ENCODE results near the gene NEDD4L.

The NEDD4L gene

GRCh38 chr18:58407649-58408407 lies 363.8 kb downstream of the NEDD4L start:
- Histone ChIP-seq H3K9me3 (ENCODE audit: control insufficient read depth, insufficient read depth, low read length) (no peaks in the 10 kb centered on the region), H3K4me1 (ENCODE audit: insufficient read depth, low read length) (no peaks in the 10 kb centered on the region; the same call in 1 of the 2 replicates), H3K9ac (ENCODE audit: low read depth, low read length) (no peak overlapping the region), H3K36me3 (ENCODE audit: insufficient read depth, low read length) (no peaks in the 10 kb centered on the region)

DNA sequence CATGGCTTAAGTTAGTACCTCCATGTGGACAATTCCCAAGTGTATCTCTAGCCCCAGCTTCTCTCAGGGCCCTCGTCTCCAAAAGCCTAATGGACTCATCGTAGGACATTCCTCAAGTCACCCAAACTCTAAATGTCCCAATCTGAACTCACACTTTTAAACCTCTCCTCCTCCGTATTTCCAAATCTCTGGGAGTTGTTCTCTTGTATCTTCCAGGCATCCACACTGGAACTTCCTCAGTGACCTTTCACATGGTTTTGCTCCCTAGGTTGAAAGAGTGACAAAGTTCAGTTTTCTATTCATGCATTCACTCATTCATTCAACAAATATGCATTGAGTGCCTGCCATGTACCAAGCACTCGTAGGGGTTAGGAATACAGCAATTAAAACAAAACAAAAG lies 364.6 kb downstream of the NEDD4L start:
- H3K4me1 ChIP-seq (ENCODE audit: insufficient read depth, low read length), result no peaks in the 10 kb centered on the region

DNA sequence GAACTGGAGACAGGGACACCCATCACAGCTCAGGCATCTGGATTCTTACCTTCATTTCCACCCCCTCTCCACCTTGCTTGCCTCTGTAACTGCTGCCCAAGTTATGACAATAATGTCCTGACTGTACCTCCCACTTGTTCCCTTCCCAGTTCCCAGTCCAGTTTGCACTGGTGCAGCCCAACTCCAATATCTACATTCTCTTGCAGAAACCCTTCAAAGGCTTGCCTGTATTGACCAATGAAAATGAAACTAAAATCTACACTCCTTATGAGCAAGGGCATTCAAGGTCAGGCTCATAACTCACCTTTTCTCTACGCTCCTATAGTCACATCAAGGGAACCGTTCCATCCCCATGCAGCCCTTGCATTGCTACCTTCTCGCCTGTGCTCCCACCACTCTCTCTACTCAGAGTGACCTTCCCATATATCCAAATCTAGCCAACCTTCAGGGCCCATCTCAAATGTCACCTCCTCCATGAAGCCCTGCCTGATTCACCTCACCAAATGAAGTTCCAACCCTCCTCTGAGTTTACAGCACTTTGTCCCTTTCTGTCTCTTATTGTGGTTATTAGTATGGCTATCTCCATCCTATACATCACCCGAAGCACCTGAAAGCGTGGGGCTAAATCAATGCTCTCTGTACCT lies 365.9 kb downstream of the NEDD4L start:
- H3K4me1 ChIP-seq (ENCODE audit: insufficient read depth, low read length), result no peaks in the 10 kb centered on the region
- H3K9ac ChIP-seq (ENCODE audit: low read depth, low read length), result no peak overlapping the region
- no peaks in the 10 kb centered on the region for H3K9me3 ChIP-seq (ENCODE audit: control insufficient read depth, insufficient read depth, low read length)
- H3K36me3 ChIP-seq (ENCODE audit: insufficient read depth, low read length), result no peaks in the 10 kb centered on the region

More for the DNA sequence above, 364.6 kb downstream of the NEDD4L start:
- no peaks in the 10 kb centered on the region for H3K9me3 ChIP-seq (ENCODE audit: control insufficient read depth, insufficient read depth, low read length)
- no peaks in the 10 kb centered on the region for H3K36me3 ChIP-seq (ENCODE audit: insufficient read depth, low read length)
- H3K9ac ChIP-seq (ENCODE audit: low read depth, low read length), result no peak overlapping the region

- Histone ChIP-seq H3K4me1 (ENCODE audit: insufficient read depth, low read length) (no peaks in the 10 kb centered on the region), H3K9ac (ENCODE audit: low read depth, low read length) (no peak overlapping the region), H3K9me3 (ENCODE audit: control insufficient read depth, insufficient read depth, low read length) (no peaks in the 10 kb centered on the region), H3K36me3 (ENCODE audit: insufficient read depth, low read length) (no peaks in the 10 kb centered on the region)
These were observed 367.3 kb downstream of the NEDD4L start for GRCh38 chr18:58411323-58411722.

GRCh38 chr18:58412844-58413666 lies 369.0 kb downstream of the NEDD4L start:
- Histone ChIP-seq H3K4me1 (ENCODE audit: insufficient read depth, low read length) (no peaks in the 10 kb centered on the region), H3K9me3 (ENCODE audit: control insufficient read depth, insufficient read depth, low read length) (no peaks in the 10 kb centered on the region), H3K9ac (ENCODE audit: low read depth, low read length) (no peak overlapping the region), H3K36me3 (ENCODE audit: insufficient read depth, low read length) (no peaks in the 10 kb centered on the region)

DNA sequence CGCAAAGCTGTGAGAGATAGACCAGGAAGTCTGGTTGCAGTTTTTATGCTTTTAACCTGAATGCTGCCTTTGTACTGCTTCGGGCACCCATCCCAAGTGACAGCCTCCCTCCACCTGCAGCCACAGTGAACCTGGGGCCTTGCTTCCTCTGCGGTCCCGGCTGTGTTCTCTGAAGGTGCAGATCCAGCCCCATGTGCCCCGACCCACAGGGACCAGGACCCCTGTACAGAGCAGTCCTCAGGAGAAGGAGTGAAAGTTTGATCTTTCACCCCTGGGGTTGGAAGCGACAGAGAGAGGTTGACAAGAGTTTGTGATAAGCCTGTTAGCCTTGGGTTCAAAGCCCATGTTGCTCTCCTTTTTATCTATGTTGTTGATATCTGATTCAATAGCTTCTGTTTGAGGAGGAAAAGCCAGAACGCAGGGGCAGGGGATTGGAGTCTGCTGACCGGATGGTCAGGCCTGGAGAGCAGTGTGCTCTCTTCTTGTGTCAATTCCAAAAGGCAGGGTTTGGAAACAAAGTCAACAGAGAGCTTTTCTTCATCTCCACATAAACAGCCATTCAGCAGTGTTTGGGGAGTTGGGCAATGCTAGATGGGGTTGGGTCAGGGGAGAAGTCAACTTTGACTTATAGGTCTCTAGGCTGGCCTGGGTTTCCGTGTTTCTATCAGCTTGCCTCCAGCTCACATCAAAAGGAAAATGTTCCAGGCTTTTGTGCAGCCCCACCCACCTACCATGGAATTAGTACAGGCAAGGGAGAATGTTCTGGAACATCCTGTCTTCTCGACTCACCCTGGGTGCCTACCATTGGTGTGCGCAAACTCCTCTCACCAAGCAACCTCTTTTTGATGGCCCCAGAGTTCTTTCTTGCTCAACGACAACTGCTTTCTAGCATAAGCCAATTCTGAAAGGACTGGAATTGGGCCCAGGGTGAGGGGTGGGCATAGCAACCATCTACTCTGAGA lies 369.9 kb downstream of the NEDD4L start:
- no peak overlapping the region for H3K9ac ChIP-seq (ENCODE audit: low read depth, low read length)
- no peaks in the 10 kb centered on the region for H3K4me1 ChIP-seq (ENCODE audit: insufficient read depth, low read length)
- H3K9me3 ChIP-seq (ENCODE audit: control insufficient read depth, insufficient read depth, low read length), result no peaks in the 10 kb centered on the region
- H3K36me3 ChIP-seq (ENCODE audit: insufficient read depth, low read length), result no peaks in the 10 kb centered on the region

- H3K4me1 ChIP-seq (ENCODE audit: insufficient read depth, low read length), result no peaks in the 10 kb centered on the region
- no peak overlapping the region for H3K9ac ChIP-seq (ENCODE audit: low read depth, low read length)
- H3K36me3 ChIP-seq (ENCODE audit: insufficient read depth, low read length), result no peaks in the 10 kb centered on the region
- H3K9me3 ChIP-seq (ENCODE audit: control insufficient read depth, insufficient read depth, low read length), result no peaks in the 10 kb centered on the region
These were observed 372.1 kb downstream of the NEDD4L start for GRCh38 chr18:58416014-58416703.

- no peak overlapping the region for H3K9ac ChIP-seq (ENCODE audit: low read depth, low read length)
These were observed 373.0 kb downstream of the NEDD4L start for GRCh38 chr18:58416704-58417683.

GRCh38 chr18:58417752-58418151 lies 373.7 kb downstream of the NEDD4L start:
- H3K9ac ChIP-seq (ENCODE audit: low read depth, low read length), result no peak overlapping the region
- no peaks in the 10 kb centered on the region for H3K4me1 ChIP-seq (ENCODE audit: insufficient read depth, low read length)
- no peaks in the 10 kb centered on the region for H3K9me3 ChIP-seq (ENCODE audit: control insufficient read depth, insufficient read depth, low read length)
- H3K36me3 ChIP-seq (ENCODE audit: insufficient read depth, low read length), result no peaks in the 10 kb centered on the region

More at GRCh38 chr18:58416704-58417683, 373.0 kb downstream of the NEDD4L start:
- H3K9me3 ChIP-seq (ENCODE audit: control insufficient read depth, insufficient read depth, low read length), result no peaks in the 10 kb centered on the region
- no peaks in the 10 kb centered on the region for H3K4me1 ChIP-seq (ENCODE audit: insufficient read depth, low read length)
- no peaks in the 10 kb centered on the region for H3K36me3 ChIP-seq (ENCODE audit: insufficient read depth, low read length)

DNA sequence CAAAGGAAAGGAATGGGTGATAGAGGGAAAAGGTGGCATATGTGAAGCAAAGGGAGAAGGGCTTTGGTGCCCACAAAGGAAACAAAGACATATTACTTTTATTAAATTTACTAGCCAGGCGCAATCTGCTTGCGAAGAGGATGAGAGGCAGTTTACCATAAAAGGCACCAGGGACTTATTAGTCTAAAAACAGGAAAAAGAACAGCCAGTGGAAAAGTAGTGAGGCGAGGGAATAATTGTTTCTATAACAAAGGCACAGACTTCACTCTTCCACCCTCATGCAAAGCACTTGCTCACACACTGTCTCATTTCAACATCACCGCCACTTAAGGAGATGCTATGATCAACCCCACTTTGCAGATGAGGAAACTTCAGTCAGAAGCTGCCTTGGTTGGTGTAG lies 374.3 kb downstream of the NEDD4L start:
- no peaks in the 10 kb centered on the region for H3K9me3 ChIP-seq (ENCODE audit: control insufficient read depth, insufficient read depth, low read length)
- no peaks in the 10 kb centered on the region for H3K36me3 ChIP-seq (ENCODE audit: insufficient read depth, low read length)
- H3K9ac ChIP-seq (ENCODE audit: low read depth, low read length), result no peak overlapping the region
- H3K4me1 ChIP-seq (ENCODE audit: insufficient read depth, low read length), result no peaks in the 10 kb centered on the region

- Histone ChIP-seq H3K36me3 (ENCODE audit: insufficient read depth, low read length) (no peaks in the 10 kb centered on the region), H3K9ac (ENCODE audit: low read depth, low read length) (no peak overlapping the region)
These were observed 375.7 kb downstream of the NEDD4L start for GRCh38 chr18:58419587-58420199.

DNA sequence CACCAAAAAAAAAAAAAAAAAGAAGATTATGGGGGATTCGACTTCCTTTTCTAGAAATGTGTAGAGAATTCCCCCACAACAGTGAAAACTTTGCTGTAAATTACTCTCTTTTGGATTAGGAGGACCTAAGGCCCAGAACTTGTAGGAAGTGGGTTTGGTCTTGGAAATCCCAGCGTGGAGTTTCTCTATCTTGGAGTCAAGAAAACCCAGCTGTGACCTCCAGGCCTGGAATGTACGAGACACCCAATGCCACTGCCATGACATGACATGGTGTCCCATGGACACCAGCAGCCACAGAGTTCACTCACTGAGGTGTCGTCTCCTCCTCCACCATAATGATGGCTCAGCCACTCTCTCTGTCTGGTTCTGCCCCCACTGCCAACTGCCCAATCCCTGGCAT lies 382.6 kb downstream of the NEDD4L start:
- no peaks in the 10 kb centered on the region for H3K9me3 ChIP-seq (ENCODE audit: control insufficient read depth, insufficient read depth, low read length)
- peaks cover 6% of the 10 kb centered on the region; the same call in 1 of the 2 replicates for H3K4me1 ChIP-seq (ENCODE audit: insufficient read depth, low read length)
- H3K9ac ChIP-seq (ENCODE audit: low read depth, low read length), result no peak overlapping the region
- H3K36me3 ChIP-seq (ENCODE audit: insufficient read depth, low read length), result no peaks in the 10 kb centered on the region

More at GRCh38 chr18:58419587-58420199, 375.7 kb downstream of the NEDD4L start:
- no peaks in the 10 kb centered on the region for H3K9me3 ChIP-seq (ENCODE audit: control insufficient read depth, insufficient read depth, low read length)
- no peaks in the 10 kb centered on the region for H3K4me1 ChIP-seq (ENCODE audit: insufficient read depth, low read length)

All from ES-I3 (cell line).